Stimulated activated CD4-positive, alpha-beta T cell treated with anti-CD3 and anti-CD28 coated beads, Interleukin-2, amount 100 ng/mL, for 48 hours (primary cell): ENCODE results near the gene NT5C1A.

Source experiments
- DNase-seq, 2 donors: peaks; one replicate each; pipeline ENCODE4 v3.0.0-alpha.2; 2020

The NT5C1A gene

DNA sequence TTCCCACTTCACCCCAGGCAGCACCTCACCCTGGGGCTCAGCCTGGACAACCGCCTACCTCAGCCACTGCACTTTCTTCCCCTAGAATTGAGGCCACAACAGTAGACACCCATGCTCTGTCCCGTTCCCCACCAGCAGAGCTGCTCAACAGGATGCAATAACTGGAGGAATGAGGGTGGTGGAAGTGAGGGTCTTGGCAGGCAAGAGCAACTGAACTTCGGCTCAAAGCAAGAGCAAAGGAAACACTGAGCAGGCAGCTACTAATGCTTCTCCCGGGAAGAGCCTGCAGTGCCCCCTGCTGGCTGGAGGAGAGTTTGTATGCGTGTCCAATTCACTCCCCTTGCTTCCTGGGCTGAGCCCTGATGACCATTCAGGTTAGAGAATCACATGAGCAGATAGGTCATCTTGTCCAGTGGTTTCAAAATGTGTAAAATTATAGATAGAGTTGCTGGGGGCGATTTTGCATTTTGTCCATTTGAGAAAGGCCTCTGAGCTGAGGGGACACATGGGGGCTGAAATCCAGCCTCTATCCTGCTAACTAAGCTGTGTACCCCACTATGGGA lies 13.9 kb downstream of the NT5C1A start:
- peak; percentile 67 to 69 for DNase-seq

GRCh38 chr1:39657402-39657801 lies 14.5 kb downstream of the NT5C1A start:
- DNase-seq, result no peak

- no peak for DNase-seq
Measured at GRCh38 chr1:39656391-39656790, 15.5 kb downstream of the NT5C1A start.

DNA sequence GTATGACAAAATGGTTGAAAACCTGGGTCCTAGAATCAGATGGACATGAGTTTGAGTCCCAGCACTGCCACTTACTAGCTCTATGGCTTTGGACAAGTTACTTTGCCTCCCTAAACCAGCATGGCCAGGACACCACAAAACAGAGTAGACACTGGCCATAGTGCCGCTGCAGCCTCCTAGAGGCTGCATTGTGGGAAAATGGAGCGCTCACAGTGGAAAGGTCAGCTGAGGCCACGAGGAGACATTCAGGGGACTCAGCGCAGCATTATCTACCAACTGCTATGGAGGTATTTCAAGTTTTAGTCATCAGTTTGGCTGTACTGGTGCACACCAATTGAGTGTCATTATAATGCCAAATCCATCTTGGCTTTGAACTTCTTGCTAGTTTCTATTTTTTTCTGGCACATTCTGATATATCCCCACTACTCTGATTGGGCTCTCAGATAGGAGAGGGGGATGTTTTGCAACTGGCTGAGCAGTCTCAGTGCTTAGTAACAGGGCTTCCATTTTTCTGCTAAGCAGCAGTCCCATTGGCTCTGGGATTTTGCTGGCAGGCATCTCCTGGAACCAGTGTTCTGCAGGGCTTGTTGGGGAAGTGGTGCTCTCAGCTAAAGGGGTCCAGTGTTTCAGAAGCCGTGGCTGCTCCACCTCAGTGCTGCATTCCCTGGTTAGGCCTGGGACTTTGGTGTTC lies 16.2 kb downstream of the NT5C1A start:
- no peak for DNase-seq

- no peak for DNase-seq
Measured at GRCh38 chr1:39654291-39654690, 17.6 kb downstream of the NT5C1A start.

DNA sequence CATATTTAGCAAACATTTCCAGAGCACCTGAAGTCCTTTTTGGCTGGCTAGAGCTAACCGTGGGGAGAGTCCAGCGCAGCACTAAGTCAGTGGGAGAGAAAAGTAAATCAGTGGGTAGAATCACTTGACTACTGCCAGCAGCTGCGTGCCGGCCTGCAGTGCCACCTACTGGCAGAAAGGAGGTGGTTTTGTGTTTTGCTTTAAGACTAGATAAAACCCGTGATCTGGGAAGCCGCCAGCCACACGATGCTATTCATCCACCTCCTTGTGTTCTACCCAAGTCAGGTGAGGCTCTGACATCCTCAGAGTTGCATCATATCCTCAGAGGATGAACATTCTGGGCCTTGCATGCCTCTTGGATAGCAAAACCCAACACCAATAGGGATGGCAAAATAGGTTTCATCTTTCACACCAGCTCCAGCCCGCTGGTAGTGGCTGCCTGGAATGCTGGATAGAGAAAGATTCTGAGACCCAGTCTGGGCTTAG lies 18.3 kb downstream of the NT5C1A start:
- peak; percentile 70 to 73 for DNase-seq

- DNase-seq, result no peak
Measured at GRCh38 chr1:39652554-39652953, 19.4 kb downstream of the NT5C1A start.

- no peak for DNase-seq
Measured at GRCh38 chr1:39652105-39652504, 19.8 kb downstream of the NT5C1A start.

DNA sequence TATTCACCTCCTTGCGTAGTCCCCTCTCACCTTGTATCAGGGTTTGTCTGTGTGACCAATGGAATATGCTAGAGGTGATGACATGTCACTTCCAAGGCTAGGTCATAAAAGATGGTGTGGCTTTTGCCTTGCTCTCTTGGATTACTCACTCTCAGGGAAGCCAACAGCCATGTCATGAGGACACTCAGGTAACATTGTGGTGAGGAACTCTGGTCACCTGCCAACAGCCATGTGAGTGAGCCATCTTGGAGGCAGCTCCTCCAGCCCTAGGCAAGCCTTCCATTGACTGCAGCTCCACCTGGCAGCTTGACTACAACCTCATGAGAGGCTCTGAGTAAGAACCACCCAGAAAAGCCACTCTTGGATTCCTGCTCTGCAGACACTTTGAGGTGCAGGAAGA lies 21.5 kb downstream of the NT5C1A start:
- DNase-seq, result no peak

- DNase-seq, result no peak
Measured at GRCh38 chr1:39649636-39650185, 22.2 kb downstream of the NT5C1A start.

DNA sequence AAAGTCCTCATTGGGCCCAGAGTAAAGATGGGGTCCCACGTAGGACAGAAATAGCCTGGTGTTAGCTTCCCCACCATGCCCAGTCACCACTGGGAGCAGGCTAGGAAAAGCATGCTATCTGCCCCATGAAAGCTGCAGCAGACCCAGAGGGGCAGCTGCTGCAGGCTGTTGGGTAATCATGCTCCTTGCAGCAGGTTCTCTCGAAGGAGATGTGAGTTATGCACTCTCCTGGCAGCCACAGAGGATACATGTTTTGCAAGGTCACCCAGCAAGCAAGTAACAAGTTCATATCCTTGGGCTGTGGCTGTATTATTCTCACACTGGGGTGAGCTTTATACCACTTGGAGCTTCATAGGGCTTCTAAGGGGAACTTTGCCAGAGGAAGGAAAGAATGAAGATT lies 23.4 kb downstream of the NT5C1A start:
- DNase-seq, result no peak

- no peak for DNase-seq
Measured at GRCh38 chr1:39647247-39647646, 24.7 kb downstream of the NT5C1A start.

- no peak for DNase-seq
Measured at GRCh38 chr1:39646232-39647081, 25.4 kb downstream of the NT5C1A start.

DNA sequence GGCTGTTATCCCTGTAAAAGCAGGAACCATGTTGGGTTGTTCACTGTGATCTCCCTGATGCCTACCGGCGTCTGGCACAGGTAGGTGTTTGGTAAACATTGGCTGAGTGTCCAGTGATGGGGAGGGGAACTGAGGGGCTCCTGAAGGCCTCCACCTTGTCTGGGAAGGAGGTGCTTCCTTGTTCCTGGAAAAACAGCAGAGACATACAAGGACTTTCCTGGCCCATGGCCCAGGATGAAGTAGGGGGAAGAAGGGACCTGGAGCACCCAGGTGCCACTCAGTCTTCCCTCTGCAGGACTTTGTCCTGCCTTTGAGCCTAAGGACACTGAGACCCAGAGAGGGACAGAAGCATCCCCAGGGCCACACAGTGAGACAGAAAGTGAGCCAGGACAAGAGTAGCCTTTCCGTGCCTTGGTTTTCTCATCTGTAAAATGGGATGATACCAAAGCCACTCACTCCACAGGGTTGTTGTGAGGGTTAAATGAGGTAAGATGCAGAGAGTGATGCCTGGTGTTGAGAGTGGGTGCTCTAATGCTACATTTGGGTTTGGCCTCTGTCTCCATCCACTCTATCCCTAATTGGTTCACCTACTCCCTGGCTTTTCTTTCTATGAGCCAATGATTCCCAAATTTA lies 26.4 kb downstream of the NT5C1A start:
- no peak for DNase-seq

DNA sequence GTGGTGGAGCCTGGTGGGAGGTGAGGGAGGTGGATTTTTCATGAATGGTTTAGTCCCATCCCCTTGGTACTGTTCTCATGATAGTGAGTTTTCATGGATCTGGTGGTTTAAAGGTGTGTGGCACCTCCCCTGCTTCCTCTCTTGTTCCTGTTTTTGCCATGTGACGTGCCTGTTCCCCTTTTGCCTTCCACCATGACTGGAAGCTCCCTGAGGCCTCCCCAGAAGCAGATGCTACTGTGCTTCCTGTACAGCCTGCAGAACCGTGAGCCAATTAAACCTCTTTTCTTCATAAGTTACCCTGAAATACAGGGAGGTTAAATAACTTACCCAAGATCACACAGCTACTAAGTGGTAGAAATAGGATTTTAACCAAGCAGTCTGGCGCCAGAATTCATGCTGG lies 28.2 kb downstream of the NT5C1A start:
- DNase-seq, result no peak

DNA sequence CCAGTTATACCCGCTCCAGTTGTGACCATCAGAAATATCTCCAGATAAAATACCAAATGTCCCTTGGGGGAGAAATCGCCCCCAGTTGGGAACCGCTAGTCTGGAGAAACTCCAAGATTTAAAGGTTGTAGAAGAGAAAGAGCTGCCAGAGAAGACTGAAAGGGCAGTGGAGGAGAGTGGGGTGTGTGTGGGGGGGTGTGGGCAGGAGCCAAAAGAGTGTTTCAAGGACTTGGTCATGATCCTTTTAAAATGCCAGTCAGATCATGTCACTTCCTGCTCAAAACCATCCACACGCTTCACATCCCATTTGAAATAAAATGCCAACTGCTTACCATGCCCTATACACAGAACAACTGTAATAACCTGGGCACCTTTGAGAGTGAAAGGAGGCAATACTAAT lies 29.1 kb downstream of the NT5C1A start:
- no peak for DNase-seq

DNA sequence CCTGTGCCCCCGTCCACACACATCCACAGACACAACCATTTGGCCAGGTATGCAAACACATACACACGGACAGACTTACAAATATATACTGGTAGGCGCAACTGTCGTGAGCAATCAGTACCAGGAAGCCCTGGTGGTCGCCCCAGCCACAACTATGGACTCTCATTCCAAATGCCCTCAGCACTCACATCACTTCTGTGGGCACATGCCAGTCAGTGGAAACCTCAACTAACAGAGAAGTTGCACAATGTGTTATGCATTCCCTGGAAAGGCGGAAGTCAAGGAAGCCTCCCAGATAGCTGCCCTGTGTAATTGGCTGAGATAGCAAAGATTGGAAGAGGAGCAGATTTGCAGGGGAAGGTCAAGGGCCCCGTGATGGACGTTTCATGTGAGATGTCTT lies 31.0 kb downstream of the NT5C1A start:
- DNase-seq, result no peak

- peak; percentile 69 to 70 for DNase-seq
Measured at GRCh38 chr1:39639305-39640130, 32.4 kb downstream of the NT5C1A start, which contains the start of gene HEYL. HEYL (minus strand) TSS chr1:39639643; CDS start chr1:39639625, 18 bp downstream.

DNA sequence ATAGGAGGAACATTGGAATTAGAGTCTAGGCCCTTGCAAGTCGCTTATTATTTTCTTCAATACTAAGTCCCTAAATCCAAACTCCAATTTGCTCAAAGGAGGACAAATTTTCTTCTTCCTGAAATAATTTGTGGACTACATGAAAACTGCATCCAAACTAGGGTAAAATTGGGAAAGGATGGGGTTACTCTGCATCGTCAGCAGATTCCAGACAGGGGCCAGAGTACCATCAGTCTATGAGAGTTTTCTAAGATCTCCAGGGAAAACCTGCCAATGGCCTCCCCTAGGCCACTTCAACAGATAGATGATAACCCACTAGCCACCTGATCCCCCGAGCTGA lies 33.0 kb downstream of the NT5C1A start:
- DNase-seq, result no peak

DNA sequence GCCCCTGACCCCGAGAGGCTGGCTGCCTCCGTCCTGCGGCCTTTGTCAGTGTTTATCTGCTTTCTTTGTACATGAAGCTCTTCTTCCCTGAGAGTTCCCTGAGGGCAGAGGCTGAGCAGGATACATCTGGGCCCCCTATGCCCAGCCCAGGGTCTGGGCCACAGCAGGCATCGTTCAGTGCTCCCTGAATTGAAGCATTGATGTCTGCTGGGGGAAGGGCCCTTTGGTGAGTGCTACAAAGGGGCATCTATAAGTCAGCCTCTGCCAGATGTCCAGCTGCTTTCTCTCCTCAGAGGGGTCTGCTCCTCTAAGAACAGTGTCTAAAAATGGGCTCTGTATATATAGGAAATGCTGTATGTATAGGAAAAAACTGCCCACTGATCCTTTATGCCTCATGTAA lies 34.5 kb downstream of the NT5C1A start:
- DNase-seq, result no peak

DNA sequence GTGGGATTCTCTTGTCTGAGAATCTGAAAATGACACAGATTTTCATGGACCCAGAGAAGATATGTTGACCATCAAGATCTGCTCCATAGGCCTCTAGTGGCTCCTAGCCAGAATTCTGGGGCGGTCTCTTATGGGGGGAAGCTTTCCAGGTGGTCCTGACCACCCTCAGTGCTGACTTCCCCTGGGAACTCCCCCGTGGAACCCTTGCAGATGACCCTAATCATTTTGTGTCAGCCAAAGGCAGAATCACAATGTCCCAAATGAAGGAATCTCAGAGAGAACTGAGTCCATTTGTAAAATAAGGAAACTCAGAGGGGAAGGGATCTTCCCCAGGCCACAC lies 36.1 kb downstream of the NT5C1A start:
- DNase-seq, result no peak

DNA sequence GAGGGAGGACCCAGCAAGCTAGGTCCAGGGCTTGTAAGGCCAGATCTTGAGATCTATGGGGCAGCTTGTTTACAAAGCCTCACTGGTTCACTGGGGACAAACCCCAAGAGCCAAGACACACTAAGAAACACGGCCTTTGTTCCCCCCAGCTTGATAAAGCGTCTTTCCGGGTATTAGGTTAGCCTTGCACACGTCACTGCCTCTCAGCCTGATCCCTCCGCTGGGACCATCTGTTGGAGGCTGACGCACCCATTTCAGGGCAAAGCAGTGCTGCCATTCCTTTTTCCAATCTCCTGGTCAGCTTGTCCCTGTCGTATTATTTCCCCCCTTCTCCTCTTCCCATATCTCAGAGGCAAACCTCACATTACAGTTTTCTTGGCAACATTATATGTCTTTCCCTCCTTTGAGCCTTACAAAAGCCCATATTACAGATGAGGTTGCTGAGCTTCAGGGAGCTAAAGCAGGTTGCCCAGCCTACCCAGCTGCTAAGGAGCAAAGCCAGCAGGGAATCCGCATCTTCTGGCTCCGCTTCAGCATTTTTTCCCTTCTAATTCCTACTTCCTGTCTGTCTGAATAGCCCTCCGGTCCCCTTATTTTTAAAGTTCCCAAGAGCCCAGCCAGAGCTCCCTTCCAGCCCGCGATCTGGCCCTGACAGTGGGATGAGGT lies 36.6 kb downstream of the NT5C1A start:
- DNase-seq, result no peak
